Erythroblast (primary cell): ENCODE measurements around the gene EIF4H.

Source experiments
- GATA1 ChIP-seq: IDR thresholded peaks from 2 replicates; pipeline ENCODE4 v1.6.1; 2011; ENCODE audit warnings: low read depth, mild to moderate bottlenecking, control low read depth, low read length, moderate library complexity
- POLR2A ChIP-seq: IDR thresholded peaks from 2 replicates; pipeline ENCODE4 v1.6.1; 2011; ENCODE audit warnings: mild to moderate bottlenecking, low read length

DNA sequence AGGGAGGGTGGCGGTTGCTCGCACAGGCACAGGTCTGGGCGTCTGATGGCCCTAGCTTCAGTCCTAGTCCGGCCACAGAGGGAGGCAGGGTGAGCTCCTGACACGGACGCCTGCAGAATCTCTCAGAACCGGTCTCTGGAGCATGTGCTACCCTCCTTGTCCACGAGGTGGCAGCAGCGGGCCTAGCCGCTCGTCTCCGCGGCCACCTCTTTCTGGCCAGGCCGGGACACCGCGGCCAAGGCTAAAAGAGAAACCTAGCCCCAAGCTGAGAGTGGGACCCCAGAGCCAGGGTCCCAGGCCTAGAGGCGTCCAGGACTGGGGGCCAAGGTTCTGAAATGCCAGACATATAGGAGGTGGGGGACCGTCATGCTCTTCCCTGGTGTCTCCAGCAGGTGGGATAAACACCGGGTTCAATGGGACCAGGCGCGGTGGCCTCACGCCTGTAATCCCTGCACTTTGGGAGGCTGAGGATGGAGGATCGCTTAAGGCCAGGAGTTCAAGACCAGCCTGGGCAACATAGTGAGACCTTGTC, 32.5 kb downstream of the EIF4H start:
- no peak for TF ChIP-seq POLR2A
- TF ChIP-seq GATA1, result no peak
